SU-DHL-6 (cell line): ENCODE measurements around the gene C2orf42.

Source experiments
- CTCF ChIP-seq: fragments of 200-600 bp; sonication (generic); IDR thresholded peaks from one replicate; pipeline ENCODE4 v1.5.1; 2017; ENCODE audit warnings: antibody characterized with exemption, mild to moderate bottlenecking, low read length, moderate library complexity; ENCODE audit not compliant: insufficient read depth, poor library complexity, severe bottlenecking
- EZH2phosphoT487 ChIP-seq: fragments of 200-600 bp; sonication (generic), shearing (Covaris generic); conservative IDR thresholded peaks from 2 replicates; pipeline ENCODE4 v1.6.1; 2018; ENCODE audit warnings: mild to moderate bottlenecking, antibody characterized with exemption, low read length, moderate library complexity, mixed read lengths

- no peak for TF ChIP-seq CTCF
- no peak for TF ChIP-seq EZH2phosphoT487
Measured at GRCh38 chr2:70116936-70117552, 73.8 kb downstream of the C2orf42 start.
